IMR-90 (cell line): ENCODE results near the gene SLC26A5. TPM values are rescaled to one million over a fixed set of nuclear protein-coding genes. Genes with fewer than 3 reads are reported as not detected.

ENCODE experiments used
- ATAC-seq: fragments of 200-7000 bp; cut with Tn5 transposase; 2 replicates; pipeline ENCODE4 v1.9.1; 2020; ENCODE audit warnings: low read depth, mild to moderate bottlenecking, moderate library complexity
- BruUV-seq: library from RNA; stranded (reverse); fragments of 400-500 nt; replicated peaks from 2 replicates; lab custom pipeline; 2021; lab: Mats Ljungman, UMichigan
- CTCF ChIA-PET: fragments of 300-600 bp; formaldehyde crosslinking; extraction: SDS; loops from one replicate; lab custom pipeline; 2021; ENCODE audit warnings: antibody characterized with exemption; lab: Yijun Ruan, JAX
- POLR2A ChIA-PET: fragments of 300-600 bp; sonication (Branson Sonifier 250); formaldehyde crosslinking; loops from one replicate; lab custom pipeline; 2022; ENCODE audit warnings: antibody characterized with exemption; ENCODE audit not compliant: unreplicated experiment; lab: Charles Lee
- DNase-seq: peaks from one replicate; pipeline ENCODE4 v3.0.0; 2013
- H2AFZ ChIP-seq: replicated peaks from 2 replicates; pipeline ENCODE3; 2013; ENCODE audit warnings: low read length, mild to moderate bottlenecking; ENCODE audit not compliant: poor library complexity
- H2AK5ac ChIP-seq: 2 replicates; pipeline ENCODE4 v1.6.1; 2013; ENCODE audit warnings: low read depth, low read length, inconsistent platforms
- H2AK9ac ChIP-seq: replicated peaks from 2 replicates; pipeline ENCODE3; 2013; ENCODE audit warnings: mild to moderate bottlenecking, low read depth, low read length, moderate library complexity; ENCODE audit not compliant: poor library complexity
- H2BK120ac ChIP-seq: 2 replicates; pipeline ENCODE4 v1.6.1; 2013; ENCODE audit warnings: low read depth, low read length, inconsistent platforms
- H2BK15ac ChIP-seq: 3 replicates; pipeline ENCODE4 v1.6.1; 2013; ENCODE audit warnings: low read depth, low read length, inconsistent platforms
- H2BK20ac ChIP-seq: 2 replicates; pipeline ENCODE4 v1.6.1; 2013; ENCODE audit warnings: low read depth, mild to moderate bottlenecking, inconsistent platforms, low read length, moderate library complexity
- H2BK5ac ChIP-seq: 2 replicates; pipeline ENCODE4 v1.6.1; 2013; ENCODE audit warnings: mild to moderate bottlenecking, low read depth, low read length, inconsistent platforms; ENCODE audit not compliant: poor library complexity, severe bottlenecking
- H3K14ac ChIP-seq: replicated peaks from 2 replicates; pipeline ENCODE4 v1.6.1; 2013; ENCODE audit warnings: low read depth, low read length, inconsistent platforms
- H3K18ac ChIP-seq: 2 replicates; pipeline ENCODE4 v1.6.1; 2013; ENCODE audit warnings: low read depth, low read length, control low read depth
- H3K23ac ChIP-seq: 2 replicates; pipeline ENCODE4 v1.6.1; 2013; ENCODE audit warnings: low read depth, low read length, inconsistent platforms
- H3K27ac ChIP-seq: 2 replicates; pipeline ENCODE4 v1.5.1; 2013; ENCODE audit warnings: mild to moderate bottlenecking, control low read depth, low read length; ENCODE audit not compliant: insufficient read depth
- H3K27me3 ChIP-seq: 2 replicates; pipeline ENCODE4 v1.6.1; 2013; ENCODE audit warnings: low read length; ENCODE audit not compliant: control insufficient read depth, insufficient read depth
- H3K36me3 ChIP-seq: 2 replicates; pipeline ENCODE4 v1.6.1; 2013; ENCODE audit warnings: low read length, mixed read lengths; ENCODE audit not compliant: control insufficient read depth, insufficient read depth
- H3K4ac ChIP-seq: 2 replicates; pipeline ENCODE4 v1.6.1; 2013; ENCODE audit warnings: low read depth, low read length, inconsistent platforms
- H3K4me1 ChIP-seq: 2 replicates; pipeline ENCODE4 v1.6.1; 2013; ENCODE audit warnings: low read length, mixed read lengths; ENCODE audit not compliant: control insufficient read depth, insufficient read depth
- H3K4me2 ChIP-seq: 2 replicates; pipeline ENCODE4 v1.6.1; 2013; ENCODE audit warnings: low read depth, mild to moderate bottlenecking, control low read depth, low read length, moderate library complexity
- H3K4me3 ChIP-seq: 2 replicates; pipeline ENCODE4 v1.5.1; 2013; ENCODE audit warnings: low read depth, mild to moderate bottlenecking, control low read depth, low read length, moderate library complexity; ENCODE audit not compliant: insufficient read depth
- H3K56ac ChIP-seq: 2 replicates; pipeline ENCODE4 v1.6.1; 2013; ENCODE audit warnings: low read length, inconsistent platforms; ENCODE audit not compliant: insufficient read depth; ENCODE audit errors: extremely low read depth
- H3K79me1 ChIP-seq, 2 experiments: 2 replicates each; pipeline ENCODE4 v1.6.1; 2013; ENCODE audit warnings: low read length in 2 of 2, inconsistent platforms in 1 of 2, low read depth in 1 of 2
- H3K9ac ChIP-seq: 2 replicates; pipeline ENCODE4 v1.6.1; 2013; ENCODE audit warnings: low read depth, low read length, control low read depth
- H3K9me1 ChIP-seq: 2 replicates; pipeline ENCODE4 v1.6.1; 2013; ENCODE audit warnings: low read length, inconsistent platforms; ENCODE audit not compliant: insufficient read depth
- H3K9me3 ChIP-seq: 2 replicates; pipeline ENCODE4 v1.6.1; 2013; ENCODE audit warnings: low read length; ENCODE audit not compliant: control insufficient read depth, insufficient read depth
- H4K20me1 ChIP-seq: 2 replicates; pipeline ENCODE4 v1.6.1; 2013; ENCODE audit warnings: low read length, inconsistent platforms; ENCODE audit not compliant: insufficient read depth
- H4K5ac ChIP-seq: 2 replicates; pipeline ENCODE4 v1.6.1; 2013; ENCODE audit warnings: mild to moderate bottlenecking, low read depth, low read length, control low read depth
- H4K8ac ChIP-seq, 2 experiments: 2 replicates each; pipeline ENCODE4 v1.6.1; 2013; ENCODE audit warnings: low read depth in 2 of 2, low read length in 2 of 2, control low read depth in 1 of 2, inconsistent platforms in 1 of 2
- H4K91ac ChIP-seq: 2 replicates; pipeline ENCODE4 v1.6.1; 2013; ENCODE audit warnings: low read depth, low read length, inconsistent platforms; ENCODE audit not compliant: insufficient read depth
- BHLHE40 ChIP-seq: fragments of 150-350 bp; IDR thresholded peaks from 2 replicates; pipeline ENCODE4 v1.6.1; 2016; ENCODE audit warnings: mild to moderate bottlenecking, low read depth, low read length
- CEBPB ChIP-seq: IDR thresholded peaks from 2 replicates; pipeline ENCODE4 v1.6.1; 2012; ENCODE audit warnings: low read depth, low read length, improper control_type of control experiment
- ELK1 ChIP-seq: fragments of 150-350 bp; IDR thresholded peaks from 2 replicates; pipeline ENCODE4 v1.6.1; 2016; ENCODE audit warnings: low read depth, mild to moderate bottlenecking, low read length, moderate library complexity, borderline replicate concordance
- FOS ChIP-seq: fragments of 150-350 bp; IDR thresholded peaks from 2 replicates; pipeline ENCODE4 v1.6.1; 2016; ENCODE audit warnings: low read depth, low read length
- MAFK ChIP-seq: IDR thresholded peaks from 2 replicates; pipeline ENCODE4 v1.6.1; 2012; ENCODE audit warnings: low read depth, low read length, improper control_type of control experiment
- MAZ ChIP-seq: IDR thresholded peaks from 2 replicates; pipeline ENCODE4 v1.6.1; 2012; ENCODE audit warnings: low read depth, mild to moderate bottlenecking, low read length, improper control_type of control experiment, moderate library complexity, borderline replicate concordance
- NFE2L2 ChIP-seq: fragments of 150-350 bp; IDR thresholded peaks from 2 replicates; pipeline ENCODE4 v1.6.1; 2016; ENCODE audit warnings: low read depth, mild to moderate bottlenecking, low read length
- RAD21 ChIP-seq: IDR thresholded peaks from 2 replicates; pipeline ENCODE4 v1.6.1; 2012; ENCODE audit warnings: low read length, improper control_type of control experiment
- RCOR1 ChIP-seq: IDR thresholded peaks from 2 replicates; pipeline ENCODE4 v1.6.1; 2012; ENCODE audit warnings: mild to moderate bottlenecking, low read length, improper control_type of control experiment; ENCODE audit not compliant: insufficient replicate concordance
- RFX5 ChIP-seq: IDR thresholded peaks from 2 replicates; pipeline ENCODE4 v1.8.0; 2012; ENCODE audit warnings: low read depth, mild to moderate bottlenecking, low read length, moderate library complexity
- SMC3 ChIP-seq: fragments of 150-350 bp; IDR thresholded peaks from 2 replicates; pipeline ENCODE4 v1.6.1; 2016; ENCODE audit warnings: low read depth, mild to moderate bottlenecking, antibody characterized with exemption, low read length, moderate library complexity
- USF2 ChIP-seq: fragments of 150-350 bp; IDR thresholded peaks from 2 replicates; pipeline ENCODE4 v1.6.1; 2017; ENCODE audit warnings: mild to moderate bottlenecking, antibody characterized with exemption, low read length, low read depth
- WGBS, 2 experiments: methylation state at CpG; one replicate each; pipeline versions ENCODE4 v1.1.5 to v1.1.7; 2013; ENCODE audit warnings: missing lambda C conversion rate in 2 of 2; ENCODE audit not compliant: insufficient read length in 1 of 2; ENCODE audit errors: extremely low coverage in 2 of 2; 5-methylcytosine and 5-hydroxymethylcytosine counted together
- dilution Hi-C: fragments of 300-500 bp; cut with HindIII; formaldehyde crosslinking; loops from one replicate; pipeline ENCODE4 v1.14.3; 2018; ENCODE audit warnings: low sequenced_read_pairs; ENCODE audit not compliant: unreplicated experiment
- in situ Hi-C: fragments of 300-500 bp; cut with MboI; formaldehyde crosslinking; loops from 3 replicates; pipeline ENCODE4 v1.14.3; 2019; ENCODE audit warnings: low sequenced_read_pairs, inconsistent platforms, mixed read lengths
- intact Hi-C: fragments of 100-400 bp; cut with micrococcal nuclease; formaldehyde crosslinking; loops from 2 replicates; pipeline ENCODE4 v1.10.0; 2022
- polyA plus RNA-seq, 3 experiments: library from polyadenylated mRNA; depleted of rRNA; stranded (reverse); fragments of >200 nt; gene quantifications; 2 replicates each; pipeline ENCODE4 v1.2.3, GENCODE V29; 2012; ENCODE audit warnings: low replicate concordance in 1 of 3
- total RNA-seq: library from RNA; depleted of rRNA; stranded (reverse); fragments of >200 nt; gene quantifications from 2 replicates; pipeline ENCODE4 v1.2.3, GENCODE V29; 2012

Gene SLC26A5
- total and polyA plus RNA-seq, 2 of the 4 experiments (the other 2 are of a cell fraction): not detected

GRCh38 chr7:103336761-103337160, 109.2 kb downstream of the SLC26A5 start:
- Histone ChIP-seq H3K18ac (no peak overlapping the region), H3K27me3 (no peaks in the 10 kb centered on the region), H3K56ac (no peak overlapping the region), H3K23ac (no peak overlapping the region), H3K14ac (no peak overlapping the region), H3K36me3 (peaks cover 36% of the 10 kb centered on the region), H3K4me1 (peaks cover 2% of the 10 kb centered on the region; the same call in 1 of the 2 replicates), H2BK5ac (no peak overlapping the region), H4K20me1 (peaks cover 7% of the 10 kb centered on the region; the same call in 1 of the 2 replicates), H4K8ac (no peak overlapping the region), H3K9me3 (no peaks in the 10 kb centered on the region), H2BK15ac (no peak overlapping the region), H2AK9ac (no peak overlapping the region), H3K4ac (no peak overlapping the region), H2BK20ac (no peak overlapping the region), H4K91ac (no peak overlapping the region), H3K9me1 (0 out of 2 replicates have a peak, but pooled peaks cover 2% of the 10 kb centered on the region), H3K4me2 (no peak overlapping the region), H2AFZ (no peak overlapping the region), H4K5ac (no peak overlapping the region), H3K79me1 (peaks cover 17 to 25% of the 10 kb centered on the region in 2 experiments; a peak in 3 of 4 replicates), H2AK5ac (no peak overlapping the region), H3K9ac (no peak overlapping the region), H3K27ac (no peak overlapping the region), H2BK120ac (no peak overlapping the region), H3K4me3 (no peak overlapping the region)
- CTCF ChIA-PET: no interaction called here
- no TSS peak for BruUV-seq
- intact Hi-C loops (no loop called here), in situ Hi-C loops (no loop called here), dilution Hi-C loops (no loop called here)
- TF ChIP-seq USF2: no peak
- TF ChIP-seq BHLHE40: no peak
- TF ChIP-seq MAZ: no peak
- TF ChIP-seq RAD21: no peak
- no peak for TF ChIP-seq FOS
- no peak for TF ChIP-seq ELK1
- no peak for TF ChIP-seq MAFK
- TF ChIP-seq NFE2L2: no peak
- no peak for TF ChIP-seq CEBPB
- TF ChIP-seq RFX5: no peak
- no peak for TF ChIP-seq SMC3
- no peak for TF ChIP-seq RCOR1
- no CpG with 5 or more reads among the region's 2 CpGs for WGBS, 2 experiments
- no peak for ATAC-seq
- DNase-seq: no peak
- POLR2A ChIA-PET: no interaction called here
